GM12872 (cell line): Measurements from ENCODE around the gene AP3B2.

ENCODE experiments used
- TF ChIP-seq, protein P1 (sequence below): IDR thresholded peaks from 3 replicates; pipeline ENCODE4 v1.5.1; 2011; ENCODE audit warnings: low read depth, mild to moderate bottlenecking, low read length, moderate library complexity; ENCODE audit not compliant: insufficient read depth

The AP3B2 gene

DNA sequence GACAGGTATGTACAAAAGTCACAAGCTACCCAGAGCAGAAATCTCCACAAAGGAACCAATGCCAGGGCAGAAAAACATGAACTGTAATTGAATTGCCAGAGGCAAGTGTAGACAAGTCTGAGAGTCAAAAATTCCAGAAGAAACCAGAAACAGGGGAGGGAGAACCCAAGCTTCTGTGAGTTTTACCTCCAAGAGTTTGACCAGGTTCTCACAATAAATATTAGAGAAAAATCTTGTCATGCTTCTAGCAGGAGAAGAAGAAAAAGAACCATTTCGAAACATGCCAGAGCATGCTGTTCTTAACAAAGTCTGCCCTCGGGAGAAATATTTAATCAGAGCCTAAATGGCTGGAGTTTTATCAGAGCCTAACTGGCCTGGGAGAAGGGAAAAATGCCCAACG, 32.5 kb upstream of the AP3B2 start:
- TF ChIP-seq, protein P1, sequence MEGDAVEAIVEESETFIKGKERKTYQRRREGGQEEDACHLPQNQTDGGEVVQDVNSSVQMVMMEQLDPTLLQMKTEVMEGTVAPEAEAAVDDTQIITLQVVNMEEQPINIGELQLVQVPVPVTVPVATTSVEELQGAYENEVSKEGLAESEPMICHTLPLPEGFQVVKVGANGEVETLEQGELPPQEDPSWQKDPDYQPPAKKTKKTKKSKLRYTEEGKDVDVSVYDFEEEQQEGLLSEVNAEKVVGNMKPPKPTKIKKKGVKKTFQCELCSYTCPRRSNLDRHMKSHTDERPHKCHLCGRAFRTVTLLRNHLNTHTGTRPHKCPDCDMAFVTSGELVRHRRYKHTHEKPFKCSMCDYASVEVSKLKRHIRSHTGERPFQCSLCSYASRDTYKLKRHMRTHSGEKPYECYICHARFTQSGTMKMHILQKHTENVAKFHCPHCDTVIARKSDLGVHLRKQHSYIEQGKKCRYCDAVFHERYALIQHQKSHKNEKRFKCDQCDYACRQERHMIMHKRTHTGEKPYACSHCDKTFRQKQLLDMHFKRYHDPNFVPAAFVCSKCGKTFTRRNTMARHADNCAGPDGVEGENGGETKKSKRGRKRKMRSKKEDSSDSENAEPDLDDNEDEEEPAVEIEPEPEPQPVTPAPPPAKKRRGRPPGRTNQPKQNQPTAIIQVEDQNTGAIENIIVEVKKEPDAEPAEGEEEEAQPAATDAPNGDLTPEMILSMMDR, result no peak

DNA sequence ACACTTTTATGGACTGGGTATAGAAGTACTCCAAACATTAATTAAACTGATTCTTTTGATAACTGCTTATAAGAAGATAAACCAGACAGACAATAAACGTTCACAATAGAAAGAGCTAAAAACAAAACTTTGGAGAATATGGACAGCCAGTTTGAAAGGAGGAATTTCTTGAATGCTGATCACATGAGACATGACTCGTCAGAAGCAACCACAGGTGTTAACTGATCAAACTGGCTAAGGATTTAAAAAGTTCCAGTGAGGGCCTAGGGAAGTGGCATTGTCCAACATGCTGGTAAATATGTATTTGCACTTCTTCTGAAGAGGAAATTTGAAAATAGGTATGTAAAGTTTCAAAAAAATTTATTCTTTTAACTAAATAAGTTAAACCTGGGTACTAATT, 29.4 kb upstream of the AP3B2 start:
- TF ChIP-seq, protein P1, result no peak

DNA sequence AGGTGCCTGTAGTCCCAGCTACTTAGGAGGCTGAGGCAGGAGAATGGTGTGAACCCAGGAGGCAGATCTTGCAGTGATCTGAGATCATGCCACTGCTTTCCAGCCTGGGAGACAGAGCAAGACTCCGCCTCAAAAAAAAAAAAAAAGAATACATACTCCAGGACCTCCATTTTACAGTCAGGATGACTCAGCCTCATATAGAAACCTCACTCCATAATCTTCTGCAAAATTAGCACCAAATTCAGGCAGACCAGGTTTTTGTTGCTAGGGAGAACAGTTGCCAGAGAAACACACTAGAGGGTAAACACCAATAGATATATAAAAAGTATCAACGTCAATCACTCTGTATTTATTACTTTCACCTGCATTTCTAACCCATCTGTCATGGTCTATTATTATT, 28.3 kb upstream of the AP3B2 start:
- TF ChIP-seq, protein P1, result no peak

DNA sequence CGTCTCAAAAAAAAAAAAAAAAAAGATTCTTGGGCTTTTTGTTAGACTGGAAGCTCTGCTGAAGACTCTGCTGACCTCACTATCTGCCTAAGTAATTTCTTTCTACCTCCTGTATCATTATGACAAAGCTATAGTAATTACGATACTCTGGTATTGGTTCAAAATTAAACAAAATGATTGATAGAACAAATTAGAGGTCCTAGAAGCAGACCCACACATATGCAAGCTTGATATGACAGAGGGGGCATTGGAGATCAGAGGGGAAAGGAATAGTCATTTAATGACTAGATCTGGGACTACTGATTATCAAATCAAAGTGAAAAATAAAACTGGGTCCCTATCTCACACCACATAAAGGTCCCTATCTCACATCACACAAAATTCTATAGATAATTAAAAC, 21.9 kb upstream of the AP3B2 start:
- TF ChIP-seq, protein P1, result no peak

DNA sequence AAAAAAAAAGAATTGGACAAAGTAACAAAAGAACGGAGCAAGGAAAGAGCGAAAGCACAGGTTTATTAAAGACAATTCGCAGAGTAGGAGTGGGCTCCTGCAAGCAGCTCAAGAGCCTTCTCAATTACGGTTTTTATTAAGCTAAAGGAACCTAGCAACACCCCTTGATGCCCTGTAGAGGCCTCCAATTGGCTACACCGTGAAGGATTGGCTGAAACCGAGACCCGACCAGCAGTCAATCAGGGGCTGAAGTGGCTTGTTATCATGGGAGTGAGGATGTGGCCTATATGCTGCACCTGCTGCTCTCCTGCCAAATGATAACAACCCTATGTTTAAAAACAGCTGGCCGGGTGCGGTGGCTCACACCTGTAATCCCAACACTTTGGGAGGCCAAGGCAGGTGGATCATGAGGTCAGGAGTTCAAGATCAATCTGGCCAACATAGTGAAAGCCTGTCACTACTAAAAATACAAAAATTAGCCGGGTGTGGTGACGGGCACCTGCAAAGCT, 20.4 kb upstream of the AP3B2 start:
- TF ChIP-seq, protein P1, result no peak

DNA sequence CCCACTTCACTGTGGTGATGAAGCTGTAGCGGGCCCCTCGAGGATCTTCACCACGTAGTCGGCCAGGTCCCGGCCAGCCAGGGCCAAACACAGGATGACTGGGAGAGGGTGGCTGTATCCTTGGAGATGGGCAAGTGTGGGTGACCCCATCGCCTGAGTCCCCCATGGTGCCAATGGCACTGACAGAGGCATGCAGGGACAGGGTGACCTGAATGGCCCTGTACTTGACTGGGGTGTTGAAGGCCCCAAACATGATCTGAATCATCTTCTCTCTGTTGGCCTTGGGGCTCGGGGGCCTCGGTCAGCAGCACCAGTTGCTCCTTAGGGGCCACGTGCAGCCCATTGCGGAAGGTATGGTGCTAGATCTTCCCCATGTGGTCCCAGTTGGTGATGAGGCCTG, 17.1 kb upstream of the AP3B2 start:
- TF ChIP-seq, protein P1, result no peak

DNA sequence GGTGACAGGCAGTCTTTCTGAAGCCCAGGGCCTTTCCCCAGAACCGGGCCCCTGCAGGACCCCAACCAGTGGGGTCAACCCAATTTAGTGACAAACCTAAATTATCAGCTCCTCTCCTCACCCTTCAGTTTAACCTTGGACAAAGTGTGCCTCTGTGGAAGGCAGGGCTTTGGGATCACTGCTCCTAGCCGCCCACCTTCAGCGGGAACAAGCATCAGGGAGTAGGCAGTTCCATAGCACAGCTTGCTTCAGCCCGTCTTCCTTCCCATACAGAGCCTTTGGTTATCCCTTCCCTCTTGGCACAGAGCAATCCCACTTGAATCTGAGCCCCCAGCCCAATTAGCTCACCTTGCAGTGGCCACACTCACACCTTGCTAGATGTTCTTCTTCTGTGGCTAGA, 5.3 kb upstream of the AP3B2 start:
- TF ChIP-seq, protein P1, result no peak

DNA sequence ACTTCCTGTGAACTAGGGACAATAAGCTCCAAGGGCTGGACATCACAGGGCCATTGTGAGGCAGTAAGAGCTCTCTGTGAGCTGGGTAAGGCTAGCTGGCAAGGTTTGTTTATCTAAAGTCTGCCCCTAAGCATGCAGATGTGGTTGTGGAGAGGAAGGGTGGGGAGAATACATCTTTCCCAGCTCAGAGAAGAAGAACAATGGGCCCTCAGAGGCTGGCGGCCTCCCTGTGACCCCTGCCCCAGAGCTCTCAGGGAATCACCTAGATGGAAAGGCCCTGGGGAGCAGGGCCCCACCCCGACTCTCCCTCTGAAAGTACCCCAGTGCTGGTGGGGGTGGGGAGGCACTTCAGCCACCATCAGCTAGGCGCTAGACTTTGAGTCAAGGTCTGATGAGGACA, 4.3 kb upstream of the AP3B2 start:
- TF ChIP-seq, protein P1, result no peak
